Loucy (cell line): Measurements from ENCODE around the gene ZBED3.

Experiments used
- CTCF ChIP-seq: fragments of 200-600 bp; sonication (generic); conservative IDR thresholded peaks from 2 replicates; pipeline ENCODE4 v1.5.1; 2014; ENCODE audit warnings: mild to moderate bottlenecking, antibody characterized with exemption, low read length
- EZH2phosphoT487 ChIP-seq: fragments of 200-600 bp; IDR thresholded peaks from 2 replicates; pipeline ENCODE4 v1.6.1; 2018; ENCODE audit warnings: antibody characterized with exemption, mild to moderate bottlenecking, moderate library complexity, borderline replicate concordance

GRCh38 chr5:77046416-77047073 is 40.5 kb downstream of the ZBED3 start:
- TF ChIP-seq EZH2phosphoT487 (no peak), CTCF (no peak)
